ENCODE measurements around the gene VASH2.
"Not testable (repeated sequence)": the region's sequence is repeated elsewhere in the genome, so short reads cannot be mapped to it uniquely, and the experiment has no call there.

VASH2 gene

GRCh38 chr1:212982430-212983152, 32.2 kb downstream of the VASH2 start:
- no peak for DNase-seq

GRCh38 chr1:212983482-212983881, 33.1 kb downstream of the VASH2 start:
- DNase-seq = no peak

- no peak for DNase-seq
Observed at GRCh38 chr1:212984522-212985291, 34.4 kb downstream of the VASH2 start.

GRCh38 chr1:212986551-212986950, 36.2 kb downstream of the VASH2 start:
- DNase-seq = no peak

- peak; percentile 29 for DNase-seq
Observed at GRCh38 chr1:212987702-212988322, 37.5 kb downstream of the VASH2 start.

- DNase-seq = no peak
Observed at GRCh38 chr1:212990276-212990675, 39.9 kb downstream of the VASH2 start.

- not testable (repeated sequence) for DNase-seq
Observed at GRCh38 chr1:212993960-212994359, 43.6 kb downstream of the VASH2 start.

GRCh38 chr1:212994926-212995325, 44.6 kb downstream of the VASH2 start:
- DNase-seq = no peak

- no peak for DNase-seq
Observed at GRCh38 chr1:213003256-213003655, 52.9 kb downstream of the VASH2 start.

- DNase-seq = no peak
Observed at GRCh38 chr1:213008564-213008963, 58.2 kb downstream of the VASH2 start.

- peak; percentile 20 for DNase-seq
Observed at GRCh38 chr1:213014642-213015041, 64.3 kb downstream of the VASH2 start.

GRCh38 chr1:213015099-213016050, 65.0 kb downstream of the VASH2 start, which contains the start of gene ANGEL2:
Gene ANGEL2 (minus strand): TSS chr1:213015867. CDS start chr1:213015671, 196 bp downstream.
- DNase-seq = peak; percentile 97

GRCh38 chr1:213017447-213018273, 67.3 kb downstream of the VASH2 start:
- no peak for DNase-seq

- DNase-seq = no peak
Observed at GRCh38 chr1:213019450-213019849, 69.1 kb downstream of the VASH2 start.

GRCh38 chr1:213020016-213020415, 69.7 kb downstream of the VASH2 start:
- DNase-seq = no peak

- DNase-seq = not testable (repeated sequence)
Observed at GRCh38 chr1:213027024-213027423, 76.7 kb downstream of the VASH2 start.

GRCh38 chr1:213032651-213033050, 82.3 kb downstream of the VASH2 start:
- DNase-seq = no peak

GRCh38 chr1:213034713-213035112, 84.4 kb downstream of the VASH2 start:
- no peak for DNase-seq

GRCh38 chr1:213035573-213035972, 85.2 kb downstream of the VASH2 start:
- DNase-seq = no peak
